GM12874 (cell line): ENCODE results near the gene SYNGR1.

ENCODE experiments used
- TF ChIP-seq, protein P1 (sequence below): IDR thresholded peaks from 2 replicates; pipeline ENCODE4 v1.5.1; 2011; ENCODE audit warnings: low read depth, mild to moderate bottlenecking, control low read depth, low read length, moderate library complexity; ENCODE audit not compliant: insufficient read depth

Gene SYNGR1

DNA sequence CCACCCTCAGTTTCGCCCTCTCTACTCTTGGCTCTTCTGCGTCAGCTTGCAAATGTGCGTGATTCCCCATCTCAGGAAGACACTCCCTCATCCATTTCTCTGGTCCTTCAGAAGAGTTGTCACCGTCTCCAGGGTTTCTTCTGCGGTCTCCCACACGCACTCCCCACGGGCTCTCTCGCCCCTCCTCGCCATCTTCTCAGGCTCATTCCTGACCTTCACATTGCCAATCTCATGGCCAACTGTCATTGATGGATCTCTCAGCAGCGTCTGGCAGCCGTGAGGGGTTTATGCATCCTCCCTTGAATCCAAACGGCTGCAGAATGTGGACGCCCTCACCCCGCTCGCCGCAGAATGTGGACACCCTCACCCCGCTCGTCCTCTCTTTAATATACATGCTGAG, 10.5 kb downstream of the SYNGR1 start:
- TF ChIP-seq, protein P1, sequence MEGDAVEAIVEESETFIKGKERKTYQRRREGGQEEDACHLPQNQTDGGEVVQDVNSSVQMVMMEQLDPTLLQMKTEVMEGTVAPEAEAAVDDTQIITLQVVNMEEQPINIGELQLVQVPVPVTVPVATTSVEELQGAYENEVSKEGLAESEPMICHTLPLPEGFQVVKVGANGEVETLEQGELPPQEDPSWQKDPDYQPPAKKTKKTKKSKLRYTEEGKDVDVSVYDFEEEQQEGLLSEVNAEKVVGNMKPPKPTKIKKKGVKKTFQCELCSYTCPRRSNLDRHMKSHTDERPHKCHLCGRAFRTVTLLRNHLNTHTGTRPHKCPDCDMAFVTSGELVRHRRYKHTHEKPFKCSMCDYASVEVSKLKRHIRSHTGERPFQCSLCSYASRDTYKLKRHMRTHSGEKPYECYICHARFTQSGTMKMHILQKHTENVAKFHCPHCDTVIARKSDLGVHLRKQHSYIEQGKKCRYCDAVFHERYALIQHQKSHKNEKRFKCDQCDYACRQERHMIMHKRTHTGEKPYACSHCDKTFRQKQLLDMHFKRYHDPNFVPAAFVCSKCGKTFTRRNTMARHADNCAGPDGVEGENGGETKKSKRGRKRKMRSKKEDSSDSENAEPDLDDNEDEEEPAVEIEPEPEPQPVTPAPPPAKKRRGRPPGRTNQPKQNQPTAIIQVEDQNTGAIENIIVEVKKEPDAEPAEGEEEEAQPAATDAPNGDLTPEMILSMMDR, result no peak

- TF ChIP-seq, protein P1, result no peak
Observed at GRCh38 chr22:39360674-39361413, 11.1 kb downstream of the SYNGR1 start.

DNA sequence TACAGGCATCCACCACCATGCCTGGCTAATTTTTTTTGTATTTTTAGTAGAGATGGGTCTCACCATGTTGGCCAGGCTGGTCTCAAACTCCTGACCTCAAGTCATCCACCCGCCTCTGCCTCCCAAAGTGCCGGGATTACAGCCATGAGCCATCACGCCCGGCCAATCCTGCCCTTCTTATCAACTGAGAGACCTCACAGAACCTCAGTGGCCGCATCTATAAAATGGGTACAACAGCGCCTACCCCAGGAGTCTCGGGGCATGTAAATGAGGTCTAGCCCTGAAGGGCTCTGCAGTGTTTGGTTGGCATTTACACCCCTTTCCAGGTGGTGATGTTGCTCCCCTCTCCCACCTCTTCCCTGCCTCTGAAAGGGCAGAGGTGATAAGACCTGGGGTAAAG, 11.7 kb downstream of the SYNGR1 start:
- TF ChIP-seq, protein P1, result 0 out of 2 replicates have a peak, but pooled peaks have one; percentile 8

- TF ChIP-seq, protein P1, result no peak
Observed at GRCh38 chr22:39362271-39362670, 12.5 kb downstream of the SYNGR1 start.

DNA sequence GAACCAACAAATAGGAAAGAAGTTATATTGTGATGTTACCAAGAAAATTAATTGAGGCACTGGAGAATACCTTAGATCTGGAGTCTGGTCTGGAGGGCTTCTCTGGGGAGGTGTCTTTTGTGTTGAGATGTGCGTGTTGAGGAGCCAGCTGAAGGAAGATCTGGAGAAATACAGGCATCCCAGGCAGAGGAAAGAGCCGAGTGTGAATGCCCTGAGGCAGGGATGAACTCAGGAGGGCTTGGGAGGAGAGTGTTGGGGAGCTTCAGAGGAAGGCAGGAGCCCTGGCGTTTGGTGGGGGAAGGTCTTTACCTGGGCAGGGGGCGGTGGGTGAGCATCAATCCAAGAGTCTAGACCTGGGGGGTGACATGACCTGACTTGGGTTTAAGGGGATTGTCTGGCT, 13.1 kb downstream of the SYNGR1 start:
- TF ChIP-seq, protein P1, result no peak

GRCh38 chr22:39363751-39364515, 14.1 kb downstream of the SYNGR1 start:
- TF ChIP-seq, protein P1, result no peak

GRCh38 chr22:39364714-39365491, 15.1 kb downstream of the SYNGR1 start:
- TF ChIP-seq, protein P1, result no peak
